Skin epidermis (tissue), 12 donors: Measurements from ENCODE around the gene SPINK8.
"Not testable (repeated sequence)": the region's sequence is repeated elsewhere in the genome, so short reads cannot be mapped to it uniquely, and the experiment has no call there.

Source experiments
- H3K27ac ChIP-seq, 21 experiments: fragments of 200-600 bp; sonication (generic) in 11 of 21; one replicate each; pipeline ENCODE4 v1.5.0; 2020; ENCODE audit warnings: mild to moderate bottlenecking in 3 of 21, inconsistent platforms in 2 of 21, moderate library complexity in 2 of 21
- H3K4me3 ChIP-seq, 7 experiments: fragments of 200-600 bp; sonication (generic) in 2 of 7; one replicate each; pipeline ENCODE4 v1.5.0; 2020; ENCODE audit warnings: inconsistent platforms in 2 of 7, mild to moderate bottlenecking in 2 of 7, moderate library complexity in 1 of 7

The SPINK8 gene

GRCh38 chr3:48333346-48334245 is at the start of gene SPINK8:
TSS of gene SPINK8 (minus strand) at chr3:48333661. CDS start at chr3:48328341, 5,320 bp downstream.
- not testable (repeated sequence) for H3K4me3 ChIP-seq, H3K27ac ChIP-seq

DNA sequence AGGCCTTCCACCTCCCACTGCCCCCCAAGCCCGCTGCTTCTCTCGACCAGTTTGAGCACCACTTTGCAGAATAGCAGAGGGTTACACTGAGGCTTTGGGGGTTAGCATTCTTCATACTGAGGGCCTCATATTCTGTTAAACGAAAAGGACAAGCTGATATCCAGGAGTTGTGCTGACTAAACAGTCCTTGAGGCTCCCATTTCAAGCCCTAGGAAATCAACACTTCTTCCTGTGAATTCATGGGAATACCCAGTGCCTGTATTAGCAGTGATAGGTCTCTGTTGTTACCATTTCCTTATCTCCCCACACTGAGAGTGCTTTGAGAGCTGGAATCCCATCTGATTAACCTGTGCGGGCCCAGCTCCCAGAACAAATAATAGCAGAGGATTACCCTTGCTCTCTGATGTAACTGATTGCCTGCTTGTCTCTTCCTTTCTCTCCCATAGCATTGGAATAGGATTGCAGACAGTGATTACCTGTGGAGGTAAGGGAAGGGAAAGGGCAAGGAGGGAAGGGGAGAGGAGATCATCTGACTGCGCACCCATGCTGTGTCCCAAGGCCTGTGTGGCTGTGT is 39.5 kb upstream of the SPINK8 start:
- no peak overlapping the region for H3K4me3 ChIP-seq
- no peak overlapping the region for H3K27ac ChIP-seq

DNA sequence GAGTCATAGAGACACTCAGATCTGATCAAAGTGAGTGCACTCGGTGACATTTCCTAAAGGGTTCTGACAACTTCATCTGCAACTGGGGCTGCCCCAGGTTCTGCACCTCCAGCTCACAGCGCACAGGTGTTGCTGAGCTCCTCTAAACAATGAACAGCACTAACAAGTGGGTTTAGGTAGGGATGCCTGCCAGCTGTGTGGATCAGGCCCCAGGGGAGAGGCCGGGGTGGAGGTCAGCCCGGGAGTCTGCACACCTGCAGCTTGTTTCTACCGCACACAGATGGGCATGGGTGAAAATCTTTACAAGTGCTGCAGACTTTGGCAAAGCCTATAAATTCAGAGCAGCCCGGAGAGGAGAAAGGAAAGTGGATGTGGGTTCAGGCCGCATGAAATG is 38.9 kb upstream of the SPINK8 start:
- Histone ChIP-seq H3K4me3 (no peak overlapping the region), H3K27ac (no peak overlapping the region)

- Histone ChIP-seq H3K27ac (no peak within 1 kb of the TSS), H3K4me3 (no peak within 1 kb of the TSS)
Observed at GRCh38 chr3:48371651-48372376, 38.4 kb upstream of the SPINK8 start, which contains the start of gene FBXW12. TSS of gene FBXW12 (plus strand) at chr3:48372219. CDS start at chr3:48372768, 549 bp downstream.

GRCh38 chr3:48370333-48370713 is 36.9 kb upstream of the SPINK8 start:
- H3K4me3 ChIP-seq = no peak overlapping the region
- no peak overlapping the region for H3K27ac ChIP-seq

- Histone ChIP-seq H3K4me3 (no peak overlapping the region), H3K27ac (no peak overlapping the region)
Observed at GRCh38 chr3:48369693-48370332, 36.4 kb upstream of the SPINK8 start.

DNA sequence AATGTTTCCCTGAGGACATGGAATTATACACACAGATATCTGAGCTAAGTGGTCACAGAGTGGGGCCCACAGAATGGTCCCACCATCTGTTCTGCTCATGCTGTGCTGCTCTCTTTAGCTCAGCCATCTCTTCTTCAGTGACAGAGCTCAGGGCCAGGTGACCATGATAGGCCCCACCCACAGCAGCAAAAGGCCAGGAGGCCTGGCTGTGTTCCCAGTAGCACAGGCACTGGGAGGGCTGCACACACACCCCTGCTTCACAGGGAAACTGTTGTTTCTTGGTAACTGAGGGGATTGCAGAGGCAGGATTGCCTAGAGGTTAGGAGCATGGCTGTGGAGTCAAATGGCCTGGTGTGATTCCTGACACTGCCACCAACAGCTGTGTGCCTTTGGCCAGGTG is 33.7 kb upstream of the SPINK8 start:
- Histone ChIP-seq H3K4me3 (no peak overlapping the region), H3K27ac (no peak overlapping the region)

DNA sequence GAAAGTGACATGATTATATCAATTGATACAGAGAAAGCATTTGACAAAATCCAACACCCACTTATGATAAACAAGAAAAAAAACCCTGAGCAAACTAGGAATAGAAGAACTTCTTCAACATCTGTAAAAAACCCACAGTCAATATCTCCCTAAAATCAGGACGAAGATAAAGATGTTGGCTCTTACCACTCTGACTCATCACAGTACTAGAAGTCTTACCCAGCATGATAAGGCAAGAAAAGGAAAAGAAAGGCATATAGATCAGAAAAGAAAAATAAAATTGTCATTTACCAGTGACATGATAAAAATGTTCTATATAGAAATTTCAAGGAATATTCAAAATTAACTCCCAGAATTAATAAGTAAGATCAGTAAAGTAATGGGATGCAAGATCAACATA is 31.4 kb upstream of the SPINK8 start:
- Histone ChIP-seq H3K27ac (no peak overlapping the region), H3K4me3 (no peak overlapping the region)

- H3K27ac ChIP-seq = no peak overlapping the region
- no peak overlapping the region for H3K4me3 ChIP-seq
Observed at GRCh38 chr3:48361928-48362327, 28.5 kb upstream of the SPINK8 start.

DNA sequence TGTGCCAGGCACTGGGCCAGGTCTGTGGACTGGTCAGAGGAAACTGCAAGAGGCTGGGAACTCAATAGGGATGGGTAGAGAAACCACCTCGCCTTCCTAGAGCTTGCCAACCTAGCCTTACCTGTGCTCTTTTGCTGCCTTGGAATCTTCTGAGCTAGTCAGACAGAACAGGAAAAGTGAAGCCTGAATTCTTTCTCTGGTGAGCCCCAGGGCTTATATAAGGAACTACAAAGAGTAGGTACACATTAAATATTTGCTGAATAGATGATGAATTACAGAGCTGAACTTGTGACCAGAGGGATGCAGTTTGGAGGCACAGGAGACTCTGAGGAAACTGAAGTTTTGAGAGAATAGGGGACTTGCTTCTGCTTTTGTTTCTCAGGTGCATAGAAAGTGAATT is 23.0 kb upstream of the SPINK8 start:
- no peak overlapping the region for H3K27ac ChIP-seq
- no peak overlapping the region for H3K4me3 ChIP-seq

DNA sequence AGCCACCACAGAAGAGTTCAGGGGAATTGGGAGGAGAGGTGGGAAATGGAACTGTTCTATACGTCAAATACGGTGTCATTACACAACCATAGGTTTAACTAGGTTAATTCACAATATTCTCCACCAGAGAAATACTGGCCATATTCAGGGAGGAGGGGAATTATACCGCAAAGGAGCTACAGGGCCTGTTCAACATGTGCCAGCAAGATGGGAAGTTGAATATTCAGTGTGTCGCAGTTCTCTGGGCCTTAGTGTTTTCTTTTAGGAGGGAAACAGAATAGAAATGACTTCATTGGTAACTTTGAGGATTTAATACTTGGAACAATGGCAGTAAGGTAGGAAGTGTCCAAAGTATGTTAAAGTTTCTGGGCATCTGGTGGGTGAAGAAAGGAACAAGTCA is 20.5 kb upstream of the SPINK8 start:
- H3K27ac ChIP-seq = peak overlapping the region in 1 of 21 experiments; percentile 35
- H3K4me3 ChIP-seq = no peak overlapping the region

DNA sequence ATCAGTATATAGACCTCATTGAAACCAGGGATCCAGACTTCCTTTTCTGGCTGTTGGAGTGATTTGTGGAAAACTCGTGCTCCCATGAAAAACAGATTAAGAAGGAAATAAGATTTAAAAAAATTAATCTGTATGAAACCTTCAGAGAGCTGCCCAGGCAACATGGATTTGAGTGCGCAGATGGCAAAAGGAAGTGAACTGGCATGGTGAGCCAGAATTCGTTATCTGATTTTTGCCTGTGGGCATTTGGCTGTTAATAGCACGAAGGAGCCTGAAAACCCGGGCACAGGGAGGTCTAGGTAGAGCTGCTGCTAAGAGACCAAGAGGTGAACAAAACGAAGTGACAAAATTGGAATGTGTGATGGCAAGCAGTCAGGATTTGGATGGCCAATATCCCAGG is 19.1 kb upstream of the SPINK8 start:
- no peak overlapping the region for H3K27ac ChIP-seq

DNA sequence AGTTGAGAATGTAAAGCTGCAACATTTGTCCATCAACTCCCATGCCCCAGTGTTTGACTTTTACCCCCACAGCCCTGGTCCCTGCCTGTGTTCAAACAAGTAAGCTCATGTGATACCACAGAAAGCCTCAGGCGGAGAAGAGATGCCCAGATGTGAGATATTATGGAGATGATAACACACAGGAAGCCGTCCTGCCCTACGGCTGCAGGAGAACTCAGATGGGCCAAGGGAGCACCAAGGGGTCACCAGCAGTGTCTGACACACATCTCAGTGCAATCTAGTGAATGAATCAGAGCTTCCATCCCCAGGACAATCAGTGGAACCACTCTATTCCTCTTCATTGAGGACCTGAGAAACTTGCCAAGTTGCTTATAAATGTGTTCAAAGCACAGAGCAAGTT is 14.0 kb upstream of the SPINK8 start:
- no peak overlapping the region for H3K27ac ChIP-seq
- no peak overlapping the region for H3K4me3 ChIP-seq

More for the DNA sequence above, 19.1 kb upstream of the SPINK8 start:
- no peak overlapping the region for H3K4me3 ChIP-seq

DNA sequence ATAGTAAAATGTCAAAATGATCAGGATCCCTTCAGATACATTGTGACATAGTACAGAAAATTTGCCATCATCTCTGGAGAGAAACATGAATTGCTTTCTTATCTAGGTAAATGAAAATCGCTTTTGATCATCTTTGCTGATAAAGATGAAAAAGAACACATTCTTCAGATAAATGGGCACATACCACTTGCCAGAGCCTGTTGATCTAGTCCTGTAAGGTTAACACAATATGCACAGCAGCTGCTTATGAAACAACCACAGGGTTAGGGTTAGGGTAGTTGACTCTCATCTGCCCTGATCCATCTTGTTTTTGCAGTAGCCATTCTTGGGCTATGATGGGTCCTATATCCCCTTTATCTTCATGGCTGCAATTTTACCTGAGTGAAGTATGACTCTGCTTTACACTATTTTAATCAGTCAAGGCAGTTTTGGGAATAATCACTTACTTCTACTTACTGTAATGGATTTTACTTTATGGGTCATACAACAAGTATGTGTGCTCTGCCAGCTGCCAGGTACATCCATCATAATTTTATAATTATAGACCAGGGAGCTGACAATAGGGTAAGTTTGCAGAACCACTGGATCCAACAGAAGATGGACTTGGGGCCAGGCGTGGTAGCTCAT is 12.6 kb upstream of the SPINK8 start:
- no peak overlapping the region for H3K27ac ChIP-seq
- no peak overlapping the region for H3K4me3 ChIP-seq

- no peak overlapping the region for H3K27ac ChIP-seq
- H3K4me3 ChIP-seq = no peak overlapping the region
Observed at GRCh38 chr3:48344867-48345507, 11.5 kb upstream of the SPINK8 start.

DNA sequence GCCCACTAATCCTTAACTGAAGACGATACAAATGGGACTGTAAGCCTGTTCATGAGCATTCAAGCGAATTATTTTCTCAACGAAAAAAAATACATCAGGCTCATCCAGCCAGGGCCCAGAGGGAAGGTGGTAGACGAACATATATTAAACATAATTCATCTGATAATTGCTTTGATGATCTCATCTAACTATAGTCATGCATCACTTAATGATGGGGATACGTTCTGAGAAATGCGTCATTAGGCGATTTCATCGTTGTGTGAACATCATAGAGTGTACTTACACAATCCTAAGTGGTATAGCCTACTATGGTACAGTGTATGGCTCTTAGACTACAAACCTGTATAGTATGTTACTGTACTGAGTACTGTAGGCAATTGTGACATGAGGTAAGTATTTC is 10.0 kb upstream of the SPINK8 start:
- Histone ChIP-seq H3K27ac (no peak overlapping the region), H3K4me3 (no peak overlapping the region)

- H3K4me3 ChIP-seq = no peak overlapping the region
- no peak overlapping the region for H3K27ac ChIP-seq
Observed at GRCh38 chr3:48338635-48339034, 5.2 kb upstream of the SPINK8 start.

DNA sequence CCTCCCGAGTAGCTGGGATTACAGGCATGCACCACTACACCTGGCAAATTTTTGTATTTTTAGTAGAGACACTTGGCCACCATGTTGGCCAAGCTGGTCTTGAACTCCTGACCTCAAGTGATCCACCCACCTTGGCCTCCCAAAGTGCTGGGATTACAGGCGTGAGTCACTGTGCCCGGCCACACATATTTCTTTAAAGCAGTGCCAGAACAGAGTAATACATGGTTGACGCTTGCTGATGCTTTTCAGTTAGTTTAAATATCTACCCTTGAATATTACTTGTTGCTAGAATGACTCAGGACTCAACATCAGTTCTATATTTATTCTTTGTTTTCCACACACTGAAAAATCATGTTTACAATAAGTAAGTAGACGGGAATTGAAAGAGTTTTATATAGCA is 4.1 kb upstream of the SPINK8 start:
- not testable (repeated sequence) for H3K27ac ChIP-seq, H3K4me3 ChIP-seq

DNA sequence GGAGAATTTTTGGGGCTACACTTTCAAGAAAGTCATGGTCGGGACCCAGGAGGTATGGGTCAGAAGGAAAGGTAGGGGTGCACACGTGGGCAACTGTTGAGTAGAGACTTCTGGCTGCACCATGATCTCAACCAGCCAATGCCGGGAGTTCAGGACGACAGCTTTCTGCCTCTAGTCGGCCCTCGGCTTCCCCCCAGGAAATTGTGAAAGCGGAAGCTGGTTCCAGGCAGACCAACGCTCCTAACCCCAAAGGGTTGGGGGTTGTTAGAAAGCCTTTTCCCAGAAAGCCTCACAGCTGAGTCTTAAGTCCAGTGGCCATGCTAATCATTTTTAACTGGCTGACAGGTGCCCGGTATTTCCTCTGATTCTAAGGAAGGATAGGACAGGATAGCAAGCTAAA is 1.8 kb upstream of the SPINK8 start:
- H3K27ac ChIP-seq, H3K4me3 ChIP-seq: not testable (repeated sequence)
